GM18507 (cell line): ENCODE measurements around the gene TRPC4.
"Not testable (repeated sequence)": the region's sequence is repeated elsewhere in the genome, so short reads cannot be mapped to it uniquely, and the experiment has no call there.

Source experiments
- DNase-seq: peaks from one replicate; pipeline ENCODE4 v3.0.0; 2011; ENCODE audit warnings: low read depth; ENCODE audit not compliant: insufficient read length; ENCODE audit errors: extremely low spot score
- FAIRE-seq: peaks from 2 replicates; lab custom pipeline; 2011; peaks lifted over from hg19 to GRCh38; lab: Jason Lieb, UNC

Gene TRPC4

GRCh38 chr13:37863708-37864107 lies 5.9 kb downstream of the TRPC4 start:
- FAIRE-seq (no peak), DNase-seq (no peak)

- no peak for DNase-seq
- FAIRE-seq, result no peak
Observed at GRCh38 chr13:37835392-37835791, 34.2 kb downstream of the TRPC4 start.

GRCh38 chr13:37833411-37833810 lies 36.2 kb downstream of the TRPC4 start:
- DNase-seq (no peak), FAIRE-seq (no peak)

- DNase-seq (no peak), FAIRE-seq (no peak)
Observed at GRCh38 chr13:37816276-37816675, 53.3 kb downstream of the TRPC4 start.

- FAIRE-seq, result no peak
- no peak for DNase-seq
Observed at GRCh38 chr13:37811441-37811840, 58.1 kb downstream of the TRPC4 start.

GRCh38 chr13:37806666-37807065 lies 62.9 kb downstream of the TRPC4 start:
- DNase-seq (no peak), FAIRE-seq (no peak)

- no peak for DNase-seq
- FAIRE-seq, result no peak
Observed at GRCh38 chr13:37797631-37798030, 71.9 kb downstream of the TRPC4 start.

GRCh38 chr13:37796795-37797194 lies 72.8 kb downstream of the TRPC4 start:
- not testable (repeated sequence) for DNase-seq, FAIRE-seq

- no peak for FAIRE-seq
- no peak for DNase-seq
Observed at GRCh38 chr13:37795326-37795725, 74.2 kb downstream of the TRPC4 start.

- FAIRE-seq (no peak), DNase-seq (no peak)
Observed at GRCh38 chr13:37791699-37792098, 77.9 kb downstream of the TRPC4 start.

- DNase-seq (no peak), FAIRE-seq (no peak)
Observed at GRCh38 chr13:37788346-37788745, 81.2 kb downstream of the TRPC4 start.

- DNase-seq, result no peak
- no peak for FAIRE-seq
Observed at GRCh38 chr13:37777676-37778075, 91.9 kb downstream of the TRPC4 start.

GRCh38 chr13:37775871-37776270 lies 93.7 kb downstream of the TRPC4 start:
- FAIRE-seq, result no peak

GRCh38 chr13:37772644-37773043 lies 96.9 kb downstream of the TRPC4 start:
- FAIRE-seq (no peak), DNase-seq (no peak)

More at GRCh38 chr13:37775871-37776270, 93.7 kb downstream of the TRPC4 start:
- DNase-seq, result no peak

GRCh38 chr13:37769545-37769944 lies 100.0 kb downstream of the TRPC4 start:
- FAIRE-seq (no peak), DNase-seq (no peak)

GRCh38 chr13:37769078-37769477 lies 100.5 kb downstream of the TRPC4 start:
- DNase-seq, result no peak
- FAIRE-seq, result no peak

- FAIRE-seq (no peak), DNase-seq (no peak)
Observed at GRCh38 chr13:37766502-37766901, 103.1 kb downstream of the TRPC4 start.

- no peak for FAIRE-seq
- DNase-seq, result no peak
Observed at GRCh38 chr13:37755349-37755748, 114.2 kb downstream of the TRPC4 start.

- DNase-seq (no peak), FAIRE-seq (no peak)
Observed at GRCh38 chr13:37753776-37754175, 115.8 kb downstream of the TRPC4 start.

GRCh38 chr13:37752146-37752545 lies 117.4 kb downstream of the TRPC4 start:
- FAIRE-seq (no peak), DNase-seq (no peak)

GRCh38 chr13:37751025-37751424 lies 118.5 kb downstream of the TRPC4 start:
- no peak for FAIRE-seq
- no peak for DNase-seq

- no peak for FAIRE-seq
Observed at GRCh38 chr13:37748913-37749312, 120.7 kb downstream of the TRPC4 start.

More at GRCh38 chr13:37748913-37749312, 120.7 kb downstream of the TRPC4 start:
- DNase-seq, result no peak
